GM23338 (cell line): ENCODE measurements around the gene NPAS2. TPM values are rescaled to one million over a fixed set of nuclear protein-coding genes. Genes with fewer than 3 reads are reported as not detected.

Source experiments
- ATAC-seq: fragments of 200-7000 bp; cut with Tn5 transposase; 3 replicates; pipeline ENCODE4 v1.9.1; 2020
- DNase-seq: peaks from one replicate; pipeline ENCODE4 v3.0.0-alpha.2; 2015; ENCODE audit warnings: low spot score
- H2AFZ ChIP-seq: fragments of 200-600 bp; sonication (generic); 2 replicates; pipeline ENCODE4 v1.8.0; 2016; ENCODE audit warnings: antibody characterized with exemption, mild to moderate bottlenecking, moderate library complexity
- H3F3A ChIP-seq: fragments of 200-600 bp; sonication (generic); replicated peaks from 2 replicates; pipeline ENCODE4 v1.8.0; 2017; ENCODE audit warnings: antibody characterized with exemption, mixed run types, low read depth
- H3K27ac ChIP-seq: fragments of 200-600 bp; sonication (generic); 2 replicates; pipeline ENCODE4 v1.6.1; 2016; ENCODE audit warnings: low read depth
- H3K27me3 ChIP-seq: fragments of 200-600 bp; sonication (generic); 2 replicates; pipeline ENCODE4 v1.8.0; 2016; ENCODE audit warnings: mild to moderate bottlenecking, mixed run types, moderate library complexity; ENCODE audit not compliant: insufficient read depth
- H3K36me3 ChIP-seq: fragments of 200-600 bp; sonication (generic); 2 replicates; pipeline ENCODE4 v1.8.0; 2016; ENCODE audit warnings: mild to moderate bottlenecking; ENCODE audit not compliant: insufficient read depth
- H3K4me1 ChIP-seq: fragments of 200-600 bp; sonication (generic); 2 replicates; pipeline ENCODE4 v1.8.0; 2016; ENCODE audit warnings: mild to moderate bottlenecking, moderate library complexity; ENCODE audit not compliant: insufficient read depth
- H3K4me2 ChIP-seq: fragments of 200-600 bp; sonication (generic); 2 replicates; pipeline ENCODE4 v1.7.1; 2017; ENCODE audit warnings: mixed run types
- H3K4me3 ChIP-seq: fragments of 200-600 bp; sonication (generic); 2 replicates; pipeline ENCODE4 v1.6.1; 2016; ENCODE audit warnings: mixed run types
- H3K79me2 ChIP-seq: fragments of 200-600 bp; sonication (generic); replicated peaks from 2 replicates; pipeline ENCODE4 v1.8.0; 2017; ENCODE audit warnings: mild to moderate bottlenecking; ENCODE audit not compliant: insufficient read depth
- H3K9me2 ChIP-seq: fragments of 200-600 bp; sonication (generic); 2 replicates; pipeline ENCODE4 v1.8.0; 2017; ENCODE audit not compliant: insufficient read depth
- H4K20me1 ChIP-seq: fragments of 200-600 bp; sonication (generic); replicated peaks from 2 replicates; pipeline ENCODE4 v1.8.0; 2017; ENCODE audit warnings: mild to moderate bottlenecking; ENCODE audit not compliant: insufficient read depth
- H3K27ac Mint-ChIP-seq: 2 replicates; pipeline ENCODE4 v1.8.0; 2020; ENCODE audit warnings: inconsistent platforms, mild to moderate bottlenecking, moderate library complexity, mixed read lengths
- H3K27me3 Mint-ChIP-seq: 3 replicates; pipeline ENCODE4 v1.8.0; 2022; ENCODE audit warnings: low read depth, mild to moderate bottlenecking, moderate library complexity, mixed read lengths, inconsistent platforms; ENCODE audit not compliant: insufficient read depth, poor library complexity
- H3K36me3 Mint-ChIP-seq: 3 replicates; pipeline ENCODE4 v1.8.0; 2021; ENCODE audit warnings: low read depth, mild to moderate bottlenecking, inconsistent platforms, moderate library complexity, mixed read lengths
- H3K4me1 Mint-ChIP-seq: 3 replicates; pipeline ENCODE4 v1.8.0; 2020; ENCODE audit warnings: mild to moderate bottlenecking, inconsistent platforms, mixed read lengths
- H3K4me3 Mint-ChIP-seq: 3 replicates; pipeline ENCODE4 v1.8.0; 2021; ENCODE audit warnings: moderate library complexity, mild to moderate bottlenecking, inconsistent platforms, mixed read lengths
- H3K9me3 Mint-ChIP-seq: 3 replicates; pipeline ENCODE4 v1.8.0; 2020; ENCODE audit warnings: moderate library complexity, mild to moderate bottlenecking, inconsistent platforms, mixed read lengths
- EZH2 ChIP-seq: fragments of 200-600 bp; sonication (generic); IDR thresholded peaks from one replicate; pipeline ENCODE4 v1.8.0; 2017; ENCODE audit warnings: antibody characterized with exemption, mild to moderate bottlenecking, low read depth; ENCODE audit not compliant: unreplicated experiment
- EZH2phosphoT487 ChIP-seq: fragments of 200-600 bp; sonication (generic); IDR thresholded peaks from one replicate; pipeline ENCODE4 v1.8.1; 2018; ENCODE audit warnings: antibody characterized with exemption; ENCODE audit not compliant: unreplicated experiment
- JUNB ChIP-seq: IDR thresholded peaks from one replicate; pipeline ENCODE4 v1.6.1; 2016; ENCODE audit warnings: antibody characterized with exemption; ENCODE audit not compliant: unreplicated experiment
- NANOG ChIP-seq: IDR thresholded peaks from 2 replicates; pipeline ENCODE4 v1.6.1; 2016; ENCODE audit warnings: antibody characterized with exemption, borderline replicate concordance
- REST ChIP-seq: IDR thresholded peaks from one replicate; pipeline ENCODE4 v1.6.1; 2018; ENCODE audit warnings: antibody characterized with exemption; ENCODE audit not compliant: unreplicated experiment
- polyA plus RNA-seq: library from polyadenylated mRNA; unstranded; fragments of >200 nt; fragmentation: Nextera tagmentation; extraction: Ambion mirVana; gene quantifications from 2 replicates; pipeline ENCODE4 v1.2.1, GENCODE V29; 2016
- total RNA-seq: library from RNA; depleted of rRNA; stranded (reverse); fragments of >200 nt; shearing (Covaris generic); gene quantifications from 2 replicates; pipeline ENCODE4 v1.2.3, GENCODE V29; 2014
- TF ChIP-seq, protein P1 (sequence below): fragments of 250-450 bp; sonication (Bioruptor Pico); IDR thresholded peaks from 2 replicates; pipeline ENCODE4 v1.5.0; 2020; ENCODE audit warnings: mild to moderate bottlenecking, moderate library complexity

The NPAS2 gene
- total and polyA plus RNA-seq, 2 experiments from 2014 or later = 0.56 to 1.1 TPM

DNA sequence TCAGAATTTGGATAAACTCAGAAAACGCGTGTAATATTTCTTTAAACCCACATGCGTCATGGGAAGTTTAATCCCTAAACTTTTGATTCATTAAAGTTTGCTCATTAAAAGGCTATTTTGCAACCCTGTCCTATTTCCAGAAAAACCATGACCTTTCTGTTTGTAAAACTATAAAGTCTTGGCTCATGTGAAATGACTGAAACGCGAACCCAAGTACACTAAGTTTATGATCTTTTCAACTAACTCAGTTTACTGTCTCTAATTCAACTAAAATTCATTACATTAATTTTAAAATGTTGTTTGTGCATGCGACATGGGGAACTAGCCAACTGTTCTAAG, 178.3 kb downstream of the NPAS2 start:
- H3K4me1 Mint-ChIP-seq = peaks cover 2% of the 10 kb centered on the region; the same call in 2 of the 3 replicates
- Histone ChIP-seq H4K20me1 (no peaks in the 10 kb centered on the region), H3F3A (no peaks in the 10 kb centered on the region), H3K9me2 (no peaks in the 10 kb centered on the region), H3K4me1 (no peaks in the 10 kb centered on the region), H3K4me3 (no peak overlapping the region), H2AFZ (no peak overlapping the region), H3K27me3 (0 out of 2 replicates have a peak, but pooled peaks cover 4% of the 10 kb centered on the region), H3K4me2 (no peak overlapping the region), H3K27ac (no peak overlapping the region), H3K79me2 (peaks cover 11% of the 10 kb centered on the region), H3K36me3 (peaks cover 5% of the 10 kb centered on the region; the same call in 1 of the 2 replicates)
- H3K4me3 Mint-ChIP-seq = no peak overlapping the region
- DNase-seq (no peak), ATAC-seq (no peak)
- H3K27ac Mint-ChIP-seq = no peak overlapping the region
- no peak for TF ChIP-seq EZH2phosphoT487
- TF ChIP-seq, protein P1, sequence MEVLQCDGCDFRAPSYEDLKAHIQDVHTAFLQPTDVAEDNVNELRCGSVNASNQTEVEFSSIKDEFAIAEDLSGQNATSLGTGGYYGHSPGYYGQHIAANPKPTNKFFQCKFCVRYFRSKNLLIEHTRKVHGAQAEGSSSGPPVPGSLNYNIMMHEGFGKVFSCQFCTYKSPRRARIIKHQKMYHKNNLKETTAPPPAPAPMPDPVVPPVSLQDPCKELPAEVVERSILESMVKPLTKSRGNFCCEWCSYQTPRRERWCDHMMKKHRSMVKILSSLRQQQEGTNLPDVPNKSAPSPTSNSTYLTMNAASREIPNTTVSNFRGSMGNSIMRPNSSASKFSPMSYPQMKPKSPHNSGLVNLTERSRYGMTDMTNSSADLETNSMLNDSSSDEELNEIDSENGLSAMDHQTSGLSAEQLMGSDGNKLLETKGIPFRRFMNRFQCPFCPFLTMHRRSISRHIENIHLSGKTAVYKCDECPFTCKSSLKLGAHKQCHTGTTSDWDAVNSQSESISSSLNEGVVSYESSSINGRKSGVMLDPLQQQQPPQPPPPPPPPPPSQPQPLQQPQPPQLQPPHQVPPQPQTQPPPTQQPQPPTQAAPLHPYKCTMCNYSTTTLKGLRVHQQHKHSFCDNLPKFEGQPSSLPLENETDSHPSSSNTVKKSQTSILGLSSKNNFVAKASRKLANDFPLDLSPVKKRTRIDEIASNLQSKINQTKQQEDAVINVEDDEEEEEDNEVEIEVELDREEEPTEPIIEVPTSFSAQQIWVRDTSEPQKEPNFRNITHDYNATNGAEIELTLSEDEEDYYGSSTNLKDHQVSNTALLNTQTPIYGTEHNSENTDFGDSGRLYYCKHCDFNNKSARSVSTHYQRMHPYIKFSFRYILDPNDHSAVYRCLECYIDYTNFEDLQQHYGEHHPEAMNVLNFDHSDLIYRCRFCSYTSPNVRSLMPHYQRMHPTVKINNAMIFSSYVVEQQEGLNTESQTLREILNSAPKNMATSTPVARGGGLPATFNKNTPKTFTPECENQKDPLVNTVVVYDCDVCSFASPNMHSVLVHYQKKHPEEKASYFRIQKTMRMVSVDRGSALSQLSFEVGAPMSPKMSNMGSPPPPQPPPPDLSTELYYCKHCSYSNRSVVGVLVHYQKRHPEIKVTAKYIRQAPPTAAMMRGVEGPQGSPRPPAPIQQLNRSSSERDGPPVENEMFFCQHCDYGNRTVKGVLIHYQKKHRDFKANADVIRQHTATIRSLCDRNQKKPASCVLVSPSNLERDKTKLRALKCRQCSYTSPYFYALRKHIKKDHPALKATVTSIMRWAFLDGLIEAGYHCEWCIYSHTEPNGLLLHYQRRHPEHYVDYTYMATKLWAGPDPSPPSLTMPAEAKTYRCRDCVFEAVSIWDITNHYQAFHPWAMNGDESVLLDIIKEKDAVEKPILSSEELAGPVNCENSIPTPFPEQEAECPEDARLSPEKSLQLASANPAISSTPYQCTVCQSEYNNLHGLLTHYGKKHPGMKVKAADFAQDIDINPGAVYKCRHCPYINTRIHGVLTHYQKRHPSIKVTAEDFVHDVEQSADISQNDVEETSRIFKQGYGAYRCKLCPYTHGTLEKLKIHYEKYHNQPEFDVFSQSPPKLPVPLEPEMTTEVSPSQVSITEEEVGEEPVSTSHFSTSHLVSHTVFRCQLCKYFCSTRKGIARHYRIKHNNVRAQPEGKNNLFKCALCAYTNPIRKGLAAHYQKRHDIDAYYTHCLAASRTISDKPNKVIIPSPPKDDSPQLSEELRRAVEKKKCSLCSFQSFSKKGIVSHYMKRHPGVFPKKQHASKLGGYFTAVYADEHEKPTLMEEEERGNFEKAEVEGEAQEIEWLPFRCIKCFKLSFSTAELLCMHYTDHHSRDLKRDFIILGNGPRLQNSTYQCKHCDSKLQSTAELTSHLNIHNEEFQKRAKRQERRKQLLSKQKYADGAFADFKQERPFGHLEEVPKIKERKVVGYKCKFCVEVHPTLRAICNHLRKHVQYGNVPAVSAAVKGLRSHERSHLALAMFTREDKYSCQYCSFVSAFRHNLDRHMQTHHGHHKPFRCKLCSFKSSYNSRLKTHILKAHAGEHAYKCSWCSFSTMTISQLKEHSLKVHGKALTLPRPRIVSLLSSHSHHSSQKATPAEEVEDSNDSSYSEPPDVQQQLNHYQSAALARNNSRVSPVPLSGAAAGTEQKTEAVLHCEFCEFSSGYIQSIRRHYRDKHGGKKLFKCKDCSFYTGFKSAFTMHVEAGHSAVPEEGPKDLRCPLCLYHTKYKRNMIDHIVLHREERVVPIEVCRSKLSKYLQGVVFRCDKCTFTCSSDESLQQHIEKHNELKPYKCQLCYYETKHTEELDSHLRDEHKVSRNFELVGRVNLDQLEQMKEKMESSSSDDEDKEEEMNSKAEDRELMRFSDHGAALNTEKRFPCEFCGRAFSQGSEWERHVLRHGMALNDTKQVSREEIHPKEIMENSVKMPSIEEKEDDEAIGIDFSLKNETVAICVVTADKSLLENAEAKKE (CRISPR knock-in tag) = no peak
- no peak for TF ChIP-seq JUNB
- TF ChIP-seq REST = no peak
- TF ChIP-seq EZH2 = no peak
- TF ChIP-seq NANOG = no peak
- peaks cover 12% of the 10 kb centered on the region for H3K27me3 Mint-ChIP-seq
- peaks cover 9% of the 10 kb centered on the region for H3K36me3 Mint-ChIP-seq
- H3K9me3 Mint-ChIP-seq = peaks cover 7% of the 10 kb centered on the region
